Vagina (tissue), 2 donors: Measurements from ENCODE around the gene ECE2.

Experiments used
- CTCF ChIP-seq, 3 experiments: fragments of 450-650 bp in 2 of 3; fragments of 200-600 bp in 1 of 3; sonication (generic) in 1 of 3; IDR thresholded peaks; one replicate each; pipeline ENCODE4 v1.5.1; 2017 to 2019; ENCODE audit warnings: antibody characterized with exemption in 3 of 3, mild to moderate bottlenecking in 2 of 3, moderate library complexity in 2 of 3
- POLR2A ChIP-seq, 2 donors: fragments of 450-650 bp; IDR thresholded peaks; one replicate each; pipeline ENCODE4 v1.6.1; 2017; ENCODE audit warnings: antibody characterized with exemption in 2 of 2, mild to moderate bottlenecking in 2 of 2, moderate library complexity in 2 of 2

- TF ChIP-seq CTCF (IDR thresholded peaks at IDR 0.05) (no peak), POLR2A (IDR thresholded peaks at IDR 0.05) (no peak)
Measured at GRCh38 chr3:184282941-184283340, 7.1 kb downstream of the ECE2 start.
